Astrocyte (in vitro differentiated cells and primary cell): ENCODE results near the gene CERS6. TPM values are rescaled to one million over a fixed set of nuclear protein-coding genes. Genes with fewer than 3 reads are reported as not detected.

Experiments used
- DNase-seq: peaks from one replicate; pipeline ENCODE4 v3.0.0-alpha.2; 2010; ENCODE audit warnings: low read depth
- FAIRE-seq: peaks from 2 replicates; lab custom pipeline; 2011; peaks lifted over from hg19 to GRCh38; lab: Jason Lieb, UNC
- H2AFZ ChIP-seq: 2 replicates; pipeline ENCODE4 v1.6.0; 2012; ENCODE audit warnings: low read depth, low read length, inconsistent platforms
- H3K27ac ChIP-seq: 2 replicates; pipeline ENCODE4 v1.5.1; 2011; ENCODE audit warnings: low read depth, low read length, inconsistent platforms
- H3K27me3 ChIP-seq: 2 replicates; pipeline ENCODE4 v1.6.0; 2011; ENCODE audit warnings: low read length, inconsistent platforms; ENCODE audit not compliant: insufficient read depth
- H3K36me3 ChIP-seq: 2 replicates; pipeline ENCODE4 v1.5.1; 2011; ENCODE audit warnings: low read length, inconsistent platforms; ENCODE audit not compliant: insufficient read depth
- H3K4me1 ChIP-seq: 2 replicates; pipeline ENCODE4 v1.5.1; 2011; ENCODE audit warnings: low read length, inconsistent platforms; ENCODE audit not compliant: insufficient read depth
- H3K4me2 ChIP-seq: 2 replicates; pipeline ENCODE4 v1.6.0; 2012; ENCODE audit warnings: low read length, inconsistent platforms
- H3K4me3 ChIP-seq: 2 replicates; pipeline ENCODE4 v1.5.1; 2011; ENCODE audit warnings: low read depth, mild to moderate bottlenecking, low read length, inconsistent platforms; ENCODE audit not compliant: insufficient read depth
- H3K79me2 ChIP-seq: 2 replicates; pipeline ENCODE4 v1.6.0; 2012; ENCODE audit warnings: mild to moderate bottlenecking, low read length, inconsistent platforms; ENCODE audit not compliant: insufficient read depth
- H3K9ac ChIP-seq: 2 replicates; pipeline ENCODE4 v1.6.0; 2012; ENCODE audit warnings: mild to moderate bottlenecking, low read length, inconsistent platforms
- H3K9me3 ChIP-seq: 2 replicates; pipeline ENCODE4 v1.5.1; 2012; ENCODE audit warnings: low read depth, mild to moderate bottlenecking, low read length, inconsistent platforms; ENCODE audit not compliant: insufficient read depth
- H4K20me1 ChIP-seq: 2 replicates; pipeline ENCODE4 v1.6.0; 2012; ENCODE audit warnings: low read length, inconsistent platforms; ENCODE audit not compliant: insufficient read depth
- H3K27ac Mint-ChIP-seq: one replicate; pipeline ENCODE4 v1.8.0; 2021; ENCODE audit warnings: mild to moderate bottlenecking, mixed read lengths; ENCODE audit not compliant: unreplicated experiment
- H3K27me3 Mint-ChIP-seq: one replicate; pipeline ENCODE4 v1.8.0; 2021; ENCODE audit warnings: low read depth, mixed read lengths; ENCODE audit not compliant: unreplicated experiment
- H3K36me3 Mint-ChIP-seq: one replicate; pipeline ENCODE4 v1.8.0; 2021; ENCODE audit warnings: low read depth, mixed read lengths; ENCODE audit not compliant: unreplicated experiment
- H3K4me1 Mint-ChIP-seq: one replicate; pipeline ENCODE4 v1.8.0; 2021; ENCODE audit warnings: low read depth, mixed read lengths; ENCODE audit not compliant: unreplicated experiment
- H3K4me3 Mint-ChIP-seq: one replicate; pipeline ENCODE4 v1.8.0; 2021; ENCODE audit warnings: mild to moderate bottlenecking, moderate library complexity, mixed read lengths; ENCODE audit not compliant: unreplicated experiment
- H3K9me3 Mint-ChIP-seq: one replicate; pipeline ENCODE4 v1.8.0; 2021; ENCODE audit warnings: mild to moderate bottlenecking, mixed read lengths; ENCODE audit not compliant: unreplicated experiment
- CTCF ChIP-seq: IDR thresholded peaks from 2 replicates; pipeline ENCODE4 v1.5.1; 2011; ENCODE audit warnings: low read depth, mild to moderate bottlenecking, inconsistent platforms, low read length, moderate library complexity; ENCODE audit not compliant: insufficient read depth
- EZH2 ChIP-seq: IDR thresholded peaks from 2 replicates; pipeline ENCODE4 v1.6.1; 2012; ENCODE audit warnings: mild to moderate bottlenecking, low read length, inconsistent platforms; ENCODE audit not compliant: insufficient read depth
- total RNA-seq: library from RNA; stranded (reverse); gene quantifications from 2 replicates; pipeline ENCODE4 v1.2.1, GENCODE V29; 2021

CERS6 gene
- total RNA-seq, 1 donor from 2014 or later: 23.4 TPM

GRCh38 chr2:168770796-168771195, 314.7 kb downstream of the CERS6 start:
- peaks cover under 1% of the 10 kb centered on the region for H3K9me3 Mint-ChIP-seq
- H3K79me2 ChIP-seq: no peaks in the 10 kb centered on the region
- H3K4me3 ChIP-seq: no peak overlapping the region
- no peaks in the 10 kb centered on the region for H3K4me1 ChIP-seq
- H3K4me2 ChIP-seq: no peak overlapping the region
- no peaks in the 10 kb centered on the region for H3K36me3 ChIP-seq
- no peak overlapping the region for H3K27ac Mint-ChIP-seq
- H3K27me3 Mint-ChIP-seq: no peaks in the 10 kb centered on the region
- TF ChIP-seq CTCF (no peak), EZH2 (no peak)
- no peaks in the 10 kb centered on the region for H3K4me1 Mint-ChIP-seq
- H3K9me3 ChIP-seq: no peaks in the 10 kb centered on the region
- H4K20me1 ChIP-seq: no peaks in the 10 kb centered on the region
- H3K36me3 Mint-ChIP-seq: peaks cover 9% of the 10 kb centered on the region
- no peak overlapping the region for H3K4me3 Mint-ChIP-seq
- H3K9ac ChIP-seq: no peak overlapping the region
- no peaks in the 10 kb centered on the region for H3K27me3 ChIP-seq
- H2AFZ ChIP-seq: no peak overlapping the region
- H3K27ac ChIP-seq: no peak overlapping the region
- no peak for FAIRE-seq
- peak; percentile 29 for DNase-seq

- H3K27ac ChIP-seq: no peak overlapping the region
- Mint-ChIP-seq H3K27ac (no peak overlapping the region), H3K36me3 (peaks cover 10% of the 10 kb centered on the region), H3K4me1 (no peaks in the 10 kb centered on the region), H3K27me3 (no peaks in the 10 kb centered on the region), H3K4me3 (no peak overlapping the region), H3K9me3 (peaks cover 2% of the 10 kb centered on the region)
- H3K9ac ChIP-seq: no peak overlapping the region
- H3K4me3 ChIP-seq: no peak overlapping the region
- no peaks in the 10 kb centered on the region for H3K27me3 ChIP-seq
- DNase-seq (no peak), FAIRE-seq (no peak)
- TF ChIP-seq CTCF (no peak), EZH2 (no peak)
- no peaks in the 10 kb centered on the region for H4K20me1 ChIP-seq
- no peaks in the 10 kb centered on the region for H3K4me1 ChIP-seq
- no peak overlapping the region for H3K4me2 ChIP-seq
- H3K9me3 ChIP-seq: no peaks in the 10 kb centered on the region
- H2AFZ ChIP-seq: no peak overlapping the region
- no peaks in the 10 kb centered on the region for H3K36me3 ChIP-seq
- H3K79me2 ChIP-seq: no peaks in the 10 kb centered on the region
Observed at GRCh38 chr2:168772704-168773103, 316.6 kb downstream of the CERS6 start.

GRCh38 chr2:168773128-168773527, 317.1 kb downstream of the CERS6 start:
- Mint-ChIP-seq H3K27ac (no peak overlapping the region), H3K9me3 (peaks cover 2% of the 10 kb centered on the region), H3K4me1 (no peaks in the 10 kb centered on the region), H3K4me3 (no peak overlapping the region), H3K27me3 (no peaks in the 10 kb centered on the region), H3K36me3 (peaks cover 10% of the 10 kb centered on the region)
- Histone ChIP-seq H3K27ac (no peak overlapping the region), H4K20me1 (no peaks in the 10 kb centered on the region), H3K9me3 (no peaks in the 10 kb centered on the region), H2AFZ (no peak overlapping the region), H3K4me3 (no peak overlapping the region), H3K4me2 (no peak overlapping the region), H3K4me1 (no peaks in the 10 kb centered on the region), H3K9ac (no peak overlapping the region), H3K36me3 (no peaks in the 10 kb centered on the region), H3K79me2 (no peaks in the 10 kb centered on the region), H3K27me3 (no peaks in the 10 kb centered on the region)
- no peak for TF ChIP-seq CTCF
- TF ChIP-seq EZH2: no peak
- no peak for DNase-seq
- FAIRE-seq: no peak
